Stomach (tissue), 4 donors: ENCODE measurements around the gene SEMA6A.

ENCODE experiments used
- CTCF ChIP-seq, 7 experiments: fragments of 450-650 bp in 4 of 7; fragments of 200-600 bp in 3 of 7; sonication (generic) in 3 of 7; IDR thresholded peaks; one replicate each; pipeline ENCODE4 v1.5.1; 2016 to 2019; ENCODE audit warnings: antibody characterized with exemption in 7 of 7, control low read depth in 2 of 7, mild to moderate bottlenecking in 1 of 7
- EP300 ChIP-seq: sonication (generic); formaldehyde crosslinking; IDR thresholded peaks from one replicate; pipeline ENCODE4 v1.6.1; 2017; ENCODE audit warnings: antibody characterized with exemption
- POLR2A ChIP-seq, 4 donors: fragments of 450-650 bp; IDR thresholded peaks; one replicate each; pipeline ENCODE4 v1.6.1; 2016; ENCODE audit warnings: antibody characterized with exemption in 4 of 4, control low read depth in 2 of 4, mild to moderate bottlenecking in 1 of 4, moderate library complexity in 1 of 4
- POLR2AphosphoS5 ChIP-seq, 3 donors: sonication (generic); formaldehyde crosslinking; IDR thresholded peaks; one replicate each; pipeline ENCODE4 v1.6.1; 2016; ENCODE audit warnings: antibody characterized with exemption in 3 of 3

GRCh38 chr5:116616876-116617275 lies 42.3 kb upstream of the SEMA6A start:
- TF ChIP-seq POLR2A (IDR thresholded peaks at IDR 0.05) (no peak), CTCF (IDR thresholded peaks at IDR 0.05) (no peak), EP300 (no peak), POLR2AphosphoS5 (IDR thresholded peaks at IDR 0.05) (no peak)
